Fibroblast of skin of scalp (primary cell): Measurements from ENCODE around the gene ZNF423.

Experiments
- DNase-seq: peaks from one replicate; pipeline ENCODE4 v3.0.0-alpha.2; 2013

ZNF423 gene

DNA sequence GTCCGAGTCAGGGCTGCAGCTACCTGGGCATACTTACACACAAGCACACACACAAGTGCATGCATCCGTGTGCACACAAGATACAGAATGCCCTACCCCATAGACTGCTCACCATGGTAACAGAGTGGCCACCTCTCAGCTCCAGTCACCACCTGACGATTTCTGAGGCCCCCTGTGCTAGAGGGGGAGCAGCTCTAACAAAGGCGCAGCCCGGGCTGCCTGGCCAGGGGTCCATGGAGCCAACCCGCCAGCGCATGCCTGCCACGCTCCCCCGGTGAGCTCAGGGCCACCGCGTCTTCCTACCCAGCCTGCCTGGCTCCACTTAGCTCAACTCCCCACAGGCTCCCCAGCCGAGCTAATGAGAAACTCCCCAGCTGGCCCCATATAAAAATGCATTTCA lies 75.5 kb downstream of the ZNF423 start:
- DNase-seq = no peak

DNA sequence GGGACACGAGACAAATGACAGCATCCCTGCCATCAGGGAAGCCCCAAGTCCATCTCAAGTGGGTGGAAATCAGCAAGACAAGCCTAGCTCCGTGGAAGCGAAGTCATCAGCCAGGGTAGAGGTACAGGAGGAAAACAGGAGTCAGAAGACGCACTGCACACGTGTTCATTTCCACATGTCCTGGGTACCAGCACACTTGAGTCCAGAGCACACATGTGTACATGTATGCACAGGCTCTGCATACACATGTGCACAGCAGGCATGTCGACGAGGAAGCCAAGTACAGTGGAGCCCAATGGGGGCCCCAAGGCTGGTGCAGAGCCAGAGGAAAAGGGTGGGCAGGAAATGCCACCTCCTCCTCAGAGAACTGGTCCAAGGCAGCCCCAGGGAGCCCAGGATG lies 75.9 kb downstream of the ZNF423 start:
- no peak for DNase-seq

DNA sequence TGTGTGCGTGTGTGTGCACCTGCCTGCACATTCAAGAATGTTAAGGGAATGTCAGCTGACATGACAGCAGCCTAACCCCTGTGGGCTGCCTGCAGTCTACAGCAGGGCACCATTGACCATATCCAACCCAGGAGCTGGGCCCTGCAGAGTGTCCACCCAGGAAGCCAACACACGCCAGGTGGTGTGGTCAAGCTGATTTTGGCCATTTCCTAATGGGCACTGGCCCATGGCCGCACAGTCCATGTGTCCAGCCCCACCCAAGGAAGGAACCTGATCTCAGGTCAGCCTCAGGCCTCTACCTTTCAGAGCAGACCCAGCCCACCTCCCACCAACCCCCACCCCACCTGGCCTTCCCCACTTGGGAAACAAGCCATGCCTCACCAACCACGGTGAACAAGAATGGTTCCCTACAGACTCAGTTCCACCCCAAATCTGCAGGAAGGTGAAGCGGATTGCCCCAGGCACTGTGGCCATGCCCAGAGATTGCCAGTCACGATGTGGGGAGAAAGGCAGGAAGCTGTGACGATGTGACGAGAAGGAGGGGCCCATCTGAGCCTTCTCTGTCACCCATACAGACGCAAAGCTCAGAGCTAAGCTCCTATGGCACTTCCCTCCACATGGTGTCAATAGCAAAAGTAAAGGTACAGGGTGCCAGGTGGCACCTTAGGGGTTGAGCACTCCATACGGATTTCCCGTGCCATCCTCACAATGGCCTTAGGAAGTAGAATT lies 77.5 kb downstream of the ZNF423 start:
- no peak for DNase-seq

DNA sequence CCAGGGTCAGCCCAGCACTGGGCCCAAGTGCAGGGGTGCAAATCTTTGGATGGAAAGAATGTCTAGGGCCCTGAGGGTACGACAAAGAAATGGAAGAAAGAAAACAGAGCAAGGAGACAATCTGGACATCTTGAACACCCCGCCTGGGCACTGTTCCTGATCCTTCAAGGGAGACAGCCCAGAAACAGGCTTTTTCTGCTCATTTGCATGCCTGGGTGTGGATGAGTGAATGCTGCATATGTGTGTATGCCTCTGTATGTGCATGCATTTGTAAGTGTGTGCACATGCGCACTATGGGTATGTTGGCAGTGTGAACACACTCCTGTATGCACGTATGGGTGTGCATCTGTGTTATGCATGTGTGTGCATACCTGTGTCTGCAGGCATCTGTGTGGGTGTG lies 79.2 kb downstream of the ZNF423 start:
- DNase-seq = no peak

DNA sequence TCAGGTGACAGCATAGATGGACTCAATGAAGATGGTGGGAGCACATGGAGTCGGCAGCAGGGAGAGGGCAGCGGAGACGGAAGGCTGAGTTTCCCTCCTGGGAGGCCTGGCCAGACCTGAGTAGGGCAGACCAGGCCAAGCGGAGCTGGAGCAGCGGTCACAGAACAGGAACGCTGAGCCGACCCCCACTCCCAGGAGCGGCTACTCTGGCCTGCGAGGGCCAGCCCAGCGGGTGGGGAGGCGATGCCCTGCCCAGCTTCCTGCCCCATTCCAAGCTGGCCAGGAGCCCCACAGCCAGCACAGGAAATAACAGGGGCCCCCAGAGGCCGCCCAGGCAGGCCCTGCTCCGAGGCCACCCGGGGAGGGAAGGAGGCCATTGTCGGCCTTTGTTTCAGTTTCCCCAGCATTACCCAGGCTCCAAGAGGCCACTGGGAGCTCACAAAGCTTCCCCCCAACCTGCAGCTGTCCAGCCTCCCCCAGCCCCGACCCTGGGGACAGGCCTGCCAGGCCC lies 79.8 kb downstream of the ZNF423 start:
- DNase-seq = peak; percentile 36

DNA sequence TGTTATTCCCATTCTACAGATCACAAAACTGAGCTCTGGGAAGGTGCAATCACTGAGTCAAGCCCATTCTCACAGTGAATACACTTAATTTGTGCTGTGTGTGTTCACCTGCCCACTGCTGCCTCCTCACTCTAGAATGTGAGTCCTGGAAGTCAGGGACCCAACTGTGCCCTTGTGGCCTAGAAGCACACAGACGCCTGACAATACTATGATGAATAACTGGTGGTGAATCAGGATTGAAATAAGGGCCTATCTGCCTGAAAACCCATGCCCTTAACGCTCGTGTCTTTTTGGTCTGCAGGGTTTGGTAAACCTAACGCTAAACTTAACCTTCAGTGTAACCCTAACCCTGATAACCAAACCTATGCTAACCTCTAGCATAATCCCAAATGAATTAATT lies 80.3 kb downstream of the ZNF423 start:
- no peak for DNase-seq

DNA sequence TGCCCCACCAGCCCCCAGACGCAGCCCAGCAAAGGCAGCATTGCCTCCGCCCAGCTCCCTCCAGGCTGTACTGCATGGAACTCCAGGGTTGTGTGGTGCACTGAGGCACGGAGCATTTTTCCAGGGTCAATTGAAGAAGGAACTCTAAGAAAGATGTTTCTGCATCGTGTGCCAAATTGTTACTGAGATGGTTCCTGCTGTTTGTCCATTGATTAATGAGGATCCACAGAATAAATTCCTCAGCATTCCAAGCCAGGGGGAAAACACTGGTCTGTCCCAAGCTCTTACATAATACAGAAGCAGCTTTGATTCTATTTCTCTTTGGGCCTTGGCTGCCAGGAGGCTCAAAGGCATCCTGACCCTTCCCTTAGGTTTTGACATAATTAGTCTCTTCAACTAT lies 80.9 kb downstream of the ZNF423 start:
- no peak for DNase-seq

DNA sequence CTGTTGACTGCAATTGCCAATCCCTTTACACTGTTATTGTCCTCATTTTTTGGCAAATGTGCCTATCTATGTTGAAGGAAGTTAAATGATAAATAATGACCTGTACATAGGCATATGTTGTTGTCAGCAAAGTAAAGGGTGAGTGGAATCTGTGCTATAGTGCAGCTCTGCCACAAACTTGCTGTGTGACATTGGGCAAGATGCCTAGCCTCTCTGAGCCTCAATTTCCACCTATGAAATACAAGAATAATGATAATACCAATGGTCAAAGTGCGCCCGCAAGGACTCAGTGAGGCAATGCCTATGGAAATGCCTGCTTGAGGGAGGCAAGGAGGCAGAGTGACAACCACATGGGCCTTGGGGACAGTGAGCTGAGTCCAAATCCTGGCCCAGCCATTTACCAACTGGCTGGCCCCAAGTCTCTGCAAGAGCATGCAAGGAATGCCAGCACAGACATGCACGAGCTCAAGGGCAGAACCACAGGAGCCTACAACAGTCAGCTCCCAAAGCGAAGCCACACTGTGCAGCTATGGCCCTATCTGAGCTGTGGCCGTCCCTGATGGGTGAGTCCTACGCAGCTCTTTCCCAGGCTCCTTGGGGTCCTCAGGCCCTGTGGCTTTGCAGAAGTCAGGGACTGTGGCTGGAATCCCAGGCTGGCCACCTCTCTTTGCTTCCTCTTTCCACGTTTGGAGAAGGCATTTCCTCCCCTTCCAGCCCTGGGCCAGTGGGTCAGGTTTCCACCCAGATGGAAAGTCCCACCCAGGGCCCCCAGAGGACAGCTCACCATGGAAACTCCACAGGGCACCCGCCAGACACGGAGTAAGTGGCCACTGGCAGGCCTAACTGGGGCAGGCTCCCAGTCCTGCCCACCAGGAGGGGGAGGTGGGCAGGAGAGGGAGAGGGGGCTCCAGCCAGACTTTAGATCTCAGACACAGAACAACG lies 82.1 kb downstream of the ZNF423 start:
- DNase-seq = peak; percentile 31

DNA sequence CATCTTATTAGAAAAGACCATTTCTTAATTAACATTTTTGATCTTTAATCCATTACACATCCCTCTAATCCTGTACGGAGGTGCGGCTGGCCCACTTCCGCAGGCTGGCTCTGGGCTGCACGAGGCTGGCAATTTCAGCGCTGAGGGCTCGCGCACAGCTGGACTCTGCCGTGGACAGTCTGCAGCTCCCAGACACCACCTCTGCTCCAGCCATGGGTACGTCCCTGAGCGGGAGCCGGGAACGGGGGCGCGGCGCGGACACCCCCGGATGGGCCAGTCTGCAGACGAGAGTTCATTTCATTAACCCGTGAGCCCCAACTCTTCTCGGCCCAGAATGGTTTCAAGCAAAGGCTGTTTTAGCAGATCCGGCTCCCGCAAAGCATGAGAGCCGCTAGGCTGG lies 87.9 kb downstream of the ZNF423 start:
- DNase-seq = no peak

DNA sequence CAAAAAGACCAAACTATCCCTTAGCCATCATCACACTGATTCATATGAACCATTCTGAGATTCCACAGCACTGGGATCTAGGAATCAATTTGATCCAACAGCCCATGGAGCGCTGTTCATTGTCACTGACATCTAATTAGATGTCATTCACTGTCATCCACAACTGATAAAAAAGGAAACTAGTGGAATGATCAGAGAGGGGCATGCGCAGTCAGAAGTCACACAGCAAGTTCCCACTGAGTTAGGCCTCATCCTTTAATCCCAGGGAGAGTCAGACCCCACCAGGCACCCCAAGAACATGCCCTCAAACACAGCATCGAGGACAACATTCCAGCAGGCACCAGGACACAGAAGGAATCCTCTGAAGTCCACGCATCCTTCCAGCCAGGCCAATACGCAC lies 88.5 kb downstream of the ZNF423 start:
- DNase-seq = no peak

DNA sequence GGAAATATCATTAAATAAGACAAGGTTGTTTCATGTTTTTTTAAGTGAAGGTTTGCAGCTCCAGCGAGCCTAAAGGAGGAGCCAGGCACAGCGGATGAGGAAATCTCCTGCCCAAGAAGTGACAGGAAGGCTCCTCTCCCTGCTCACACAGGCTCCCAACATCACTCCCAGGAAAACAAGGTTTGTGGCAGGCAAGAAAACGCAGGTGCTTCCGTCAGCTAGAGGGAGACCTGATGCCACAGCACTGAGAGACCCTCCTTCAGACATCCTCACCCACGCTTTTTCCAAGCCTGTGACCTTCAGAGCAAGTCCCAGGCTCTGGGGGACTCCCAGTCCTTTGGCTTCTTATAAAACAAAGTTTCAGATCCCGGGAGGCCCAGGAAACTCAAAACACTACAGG lies 89.7 kb downstream of the ZNF423 start:
- no peak for DNase-seq

DNA sequence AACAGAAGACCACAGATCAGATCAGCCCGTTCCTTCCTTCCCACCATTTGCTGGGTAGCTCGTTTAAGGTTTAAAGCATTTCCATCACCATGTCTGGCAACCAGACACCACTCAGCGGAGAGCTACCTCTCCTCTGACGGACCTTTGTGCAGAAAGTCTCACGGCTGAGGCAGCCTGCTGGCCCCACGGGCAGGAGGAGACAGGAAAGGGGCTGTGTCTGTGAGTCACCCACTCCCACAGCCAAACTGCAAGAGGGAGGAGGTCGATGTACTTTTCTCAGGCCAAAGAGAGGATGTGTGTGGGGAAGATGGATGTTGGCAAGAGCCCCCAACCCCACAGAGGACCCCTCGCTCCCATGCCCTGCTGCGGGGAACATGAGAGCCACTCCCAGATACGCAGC lies 92.1 kb downstream of the ZNF423 start:
- no peak for DNase-seq

DNA sequence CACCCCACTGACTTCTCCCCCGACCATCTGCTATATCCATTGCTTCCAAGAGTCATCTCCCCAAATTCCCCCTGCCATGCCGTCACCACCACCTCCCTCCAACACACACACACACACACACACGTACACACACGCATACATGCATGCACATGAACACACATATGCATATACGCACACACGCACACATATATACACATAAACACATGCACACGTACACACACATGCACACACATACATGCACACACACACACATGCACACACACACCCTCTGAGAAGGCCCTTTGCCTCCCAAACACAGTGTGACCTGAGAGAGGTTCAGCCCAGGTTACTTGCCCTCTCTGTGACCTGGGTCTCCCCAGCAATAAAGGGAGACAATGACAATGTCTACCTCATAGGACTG lies 95.1 kb downstream of the ZNF423 start:
- no peak for DNase-seq

DNA sequence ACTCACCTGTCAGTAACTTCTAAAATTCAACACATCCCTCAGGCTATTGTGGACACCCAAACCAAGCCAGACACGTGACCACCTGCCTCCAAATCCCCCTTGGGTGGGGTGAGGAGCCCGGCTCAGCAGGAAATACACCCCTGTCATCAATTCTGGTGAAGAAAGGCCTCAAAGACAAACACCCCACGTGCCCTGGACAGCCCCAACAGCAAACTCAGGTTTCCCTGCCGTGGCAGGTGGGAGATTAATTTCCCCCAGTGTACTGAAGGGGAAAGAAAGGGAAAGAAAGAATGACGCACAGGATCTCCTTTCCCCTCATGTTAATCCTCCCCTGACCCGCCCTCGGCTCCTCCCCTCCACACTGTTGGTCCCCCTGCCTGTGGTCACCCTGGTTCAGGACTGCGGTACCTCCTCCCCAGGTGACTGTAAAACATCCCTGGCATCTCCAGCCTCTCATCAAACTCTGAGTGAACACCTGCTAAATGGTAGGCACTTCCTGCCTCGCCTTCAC lies 98.3 kb downstream of the ZNF423 start:
- DNase-seq = no peak

DNA sequence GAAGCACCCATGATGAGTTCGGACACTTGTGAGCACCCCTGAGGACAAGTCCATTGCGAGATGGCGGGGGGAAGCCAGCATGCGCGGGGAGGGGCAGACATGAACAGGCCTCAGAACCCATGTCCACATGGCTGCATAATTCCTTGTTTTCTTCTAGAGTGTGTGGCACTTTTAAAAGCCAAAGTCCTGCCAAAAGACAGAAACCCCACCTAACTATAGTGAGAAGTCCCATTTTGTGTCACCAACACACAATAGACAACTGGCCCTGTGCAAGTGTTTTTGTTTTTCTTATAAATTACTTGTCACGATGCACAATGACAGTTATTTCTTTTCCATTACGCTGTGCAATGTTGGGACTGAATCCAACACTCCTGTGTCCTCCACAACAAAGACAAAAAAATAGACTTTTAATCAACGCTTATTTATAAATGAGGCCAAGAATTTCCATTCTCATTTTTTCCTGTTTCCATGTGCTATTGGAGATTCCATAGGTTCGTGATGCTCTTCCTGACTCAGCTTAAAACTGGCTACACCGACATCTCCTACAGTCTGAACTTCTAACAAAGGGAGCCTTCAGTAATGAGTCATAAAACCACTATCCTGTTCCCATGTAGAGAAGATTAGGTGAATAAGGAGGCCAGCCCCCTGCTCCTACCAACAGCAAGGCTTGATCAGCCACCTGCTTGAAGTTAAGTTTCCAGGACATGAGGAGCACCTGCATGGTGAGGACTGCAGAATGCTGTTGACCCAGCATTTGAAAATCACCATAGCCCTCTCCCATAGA lies 98.9 kb downstream of the ZNF423 start:
- peak; percentile 67 for DNase-seq

DNA sequence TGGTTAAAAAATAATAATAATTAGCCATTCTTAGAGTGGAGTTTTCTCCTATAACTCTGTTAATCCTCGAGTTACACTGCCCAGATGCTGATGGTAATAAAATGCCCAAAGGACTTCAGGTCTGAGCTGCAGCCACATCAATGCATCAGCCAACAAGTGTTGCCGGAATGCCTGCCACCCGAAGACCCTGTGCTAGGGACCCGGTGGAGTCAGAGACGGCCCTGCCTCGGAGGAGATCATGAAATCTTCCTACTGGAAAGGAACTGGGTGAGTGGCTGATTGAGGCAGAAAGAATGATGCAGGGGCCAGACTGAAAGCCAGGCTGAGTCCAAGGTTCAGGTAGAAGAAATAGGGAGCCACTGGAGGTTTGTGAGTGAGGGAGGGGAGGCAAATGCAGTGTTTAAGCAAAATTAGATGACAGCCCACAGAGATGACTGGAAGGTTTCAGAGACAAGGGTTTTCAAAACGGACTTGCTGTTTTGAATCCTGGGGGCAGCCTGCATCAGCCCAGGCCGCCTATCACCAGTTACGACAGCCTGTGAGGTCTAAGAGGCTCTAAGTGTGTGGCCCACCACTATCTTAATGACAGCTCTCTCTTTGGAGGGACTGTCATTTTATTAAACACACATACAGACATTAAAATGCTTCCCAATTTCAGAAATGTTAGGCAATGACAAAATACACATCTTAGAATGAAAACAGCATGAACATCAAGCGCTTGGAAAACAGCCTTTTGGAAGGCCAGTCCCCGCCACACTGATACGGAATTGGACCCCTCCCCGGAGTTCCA lies 100.0 kb downstream of the ZNF423 start:
- DNase-seq = no peak

DNA sequence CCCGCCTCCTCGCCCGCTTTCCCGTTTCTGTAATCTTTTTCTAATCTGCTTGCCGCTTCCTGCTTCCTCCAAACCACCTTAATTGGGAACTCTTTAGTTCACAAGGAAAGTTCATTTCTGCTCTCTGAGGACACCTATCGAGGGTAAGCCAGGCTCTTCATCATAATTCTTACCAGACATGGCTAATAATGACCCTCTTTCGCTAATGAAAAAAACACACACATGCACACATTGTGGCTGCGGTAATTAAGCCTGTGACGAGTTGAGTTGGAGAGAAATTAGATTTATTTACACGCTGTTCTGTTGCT lies 100.6 kb downstream of the ZNF423 start:
- DNase-seq = peak; percentile 61

DNA sequence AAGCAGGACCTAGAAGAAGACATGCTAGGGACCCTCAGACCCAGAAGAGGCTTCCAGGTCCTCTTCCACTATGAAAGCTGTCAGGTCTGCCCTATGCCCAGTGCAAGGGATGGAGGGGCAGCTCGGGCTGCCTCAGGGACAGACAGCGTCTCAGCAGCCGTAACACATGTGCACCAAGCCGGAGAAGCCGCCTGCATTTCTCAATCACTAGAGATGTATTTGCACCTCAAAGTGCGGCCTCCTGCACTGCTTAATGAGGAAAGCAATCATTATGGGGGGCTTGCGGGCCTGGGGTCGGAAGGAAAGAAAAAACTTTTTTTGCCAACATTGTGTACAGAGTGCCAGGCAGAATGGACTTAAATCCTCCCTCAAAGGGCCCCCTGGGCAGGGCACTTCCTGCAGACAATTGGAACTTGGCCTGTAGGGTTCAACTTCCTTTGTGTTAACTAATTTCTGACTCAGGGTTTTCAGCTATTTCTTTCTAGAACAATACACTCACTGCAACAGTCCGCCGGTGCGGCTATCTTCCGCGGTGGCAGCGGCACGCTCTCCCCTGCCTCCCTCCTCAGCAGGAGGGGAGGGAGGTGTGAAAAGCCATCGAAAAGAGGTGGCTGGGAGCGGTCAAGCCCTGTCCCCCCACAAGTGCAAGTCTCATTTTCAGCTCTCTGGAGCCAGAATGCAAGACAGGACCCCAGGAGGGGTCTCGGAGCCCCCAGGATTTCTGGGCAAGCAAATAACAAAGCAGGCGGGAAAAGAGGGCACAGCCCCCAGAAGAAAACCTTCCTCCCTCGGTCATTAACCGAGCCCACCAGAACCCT lies 101.2 kb downstream of the ZNF423 start:
- DNase-seq = peak; percentile 61

DNA sequence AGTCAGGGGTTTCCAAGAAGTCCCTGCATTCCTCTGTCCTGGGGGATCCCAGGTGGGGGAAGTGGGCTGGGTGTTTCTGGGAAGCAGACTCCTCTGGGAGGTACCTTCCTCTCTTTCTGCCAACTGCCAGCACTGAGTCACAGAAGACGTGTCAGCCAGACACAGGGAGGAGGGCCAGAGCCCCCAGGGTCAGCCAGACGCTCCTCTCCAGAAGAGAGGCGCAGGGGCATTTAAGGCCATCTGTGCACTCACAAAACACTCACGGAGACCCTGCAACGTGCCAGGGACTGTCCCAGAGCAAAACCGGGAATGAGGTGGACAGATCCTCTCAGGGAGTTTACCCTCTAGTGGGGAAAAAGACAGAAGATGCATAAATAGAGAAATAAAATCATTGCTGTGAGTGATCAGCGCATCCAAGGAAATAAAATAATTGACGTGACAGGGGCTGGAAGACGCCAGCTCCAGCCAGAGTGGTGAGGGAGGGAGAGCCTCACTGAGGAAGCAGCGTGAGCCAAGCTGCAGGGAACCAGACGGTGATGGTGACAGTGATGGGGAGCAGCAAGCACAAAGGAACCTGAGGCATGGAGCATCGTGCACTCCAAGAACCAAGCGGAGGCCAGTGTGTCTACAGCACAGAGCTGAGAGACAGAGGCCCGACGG lies 105.4 kb downstream of the ZNF423 start:
- DNase-seq = no peak

DNA sequence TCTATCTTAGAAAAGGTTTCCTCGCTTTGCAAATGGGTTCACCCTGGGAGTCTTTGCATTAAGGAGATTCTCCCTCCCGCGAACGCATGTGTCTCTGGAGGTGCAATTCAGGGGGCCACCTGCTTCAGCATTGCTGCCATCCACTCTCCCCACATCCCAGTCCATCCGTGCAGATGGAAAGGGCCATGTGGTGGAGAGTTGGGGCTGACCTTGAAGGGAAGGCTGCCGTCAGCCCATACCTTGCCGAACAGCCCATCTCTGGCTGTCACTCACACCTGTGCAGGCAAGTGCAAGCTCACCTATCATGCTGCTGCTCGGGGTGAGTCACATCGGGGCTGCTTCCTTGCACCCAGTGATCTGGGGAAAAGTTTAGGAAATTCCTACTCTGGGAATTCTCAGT lies 106.1 kb downstream of the ZNF423 start:
- no peak for DNase-seq

DNA sequence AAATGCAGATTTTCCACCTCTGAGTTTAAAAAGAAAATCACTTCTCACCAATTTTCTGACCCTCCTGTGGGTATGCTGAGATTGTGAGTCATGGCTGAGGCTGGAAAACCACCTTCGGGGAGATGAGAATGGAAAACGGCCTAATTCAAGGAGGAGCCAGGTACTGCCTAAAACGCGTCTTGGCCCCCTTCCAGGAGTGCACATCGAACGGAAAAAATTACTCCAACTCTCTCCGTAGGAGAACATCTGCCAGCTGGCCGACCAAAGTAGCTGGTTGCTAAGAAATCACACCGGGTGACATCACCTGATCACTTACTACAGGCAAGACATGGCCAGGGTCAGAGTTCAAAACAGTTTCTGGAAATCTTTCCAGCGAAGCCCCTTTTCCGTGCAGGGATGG lies 107.6 kb downstream of the ZNF423 start:
- DNase-seq = no peak
